Measurements from ENCODE around the gene MYO7A. TPM values are rescaled to one million over a fixed set of nuclear protein-coding genes. Genes with fewer than 3 reads are reported as not detected.

MYO7A gene
- total and polyA plus RNA-seq, 2 experiments from 2014 or later = 1.8 to 5.4 TPM

DNA sequence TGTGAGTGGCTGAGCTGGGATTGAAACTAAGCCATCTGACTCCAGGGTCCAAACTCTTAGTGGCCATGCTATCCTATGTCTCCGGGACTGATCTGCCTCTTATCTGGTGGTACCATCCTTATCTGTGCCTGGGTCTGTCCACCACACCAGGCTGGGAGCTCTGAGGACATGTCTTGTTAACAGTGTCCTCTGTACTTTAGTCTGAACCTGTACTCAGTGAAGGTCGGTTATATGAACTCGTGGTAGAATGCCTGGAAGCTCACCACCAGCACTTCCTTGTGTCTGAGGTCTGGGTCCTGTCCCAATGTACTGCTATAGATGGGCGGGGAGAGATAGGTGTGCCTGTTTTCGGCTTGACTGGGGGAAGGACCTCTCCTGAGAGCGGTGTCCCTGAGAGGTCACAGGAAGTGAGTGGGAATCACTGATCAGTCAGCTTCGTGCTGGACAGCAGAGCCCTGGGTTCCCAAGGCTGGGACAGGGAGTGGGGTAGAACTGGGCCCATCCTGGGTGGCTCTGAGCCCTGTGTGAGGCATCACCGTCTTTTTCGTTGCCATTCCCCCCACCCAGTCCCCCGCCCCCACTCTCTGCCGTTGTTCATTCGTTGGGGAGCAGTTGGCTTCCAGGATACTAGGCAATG, 8.9 kb downstream of the MYO7A start:
- ATAC-seq (no peak), DNase-seq (ENCODE audit: low spot score) (no peak)
- no peaks in the 10 kb centered on the region for H3K36me3 Mint-ChIP-seq (ENCODE audit: low read depth)
- no peak overlapping the region for H2AFZ ChIP-seq
- no peaks in the 10 kb centered on the region for H3K27me3 ChIP-seq (ENCODE audit: insufficient read depth)
- no peak overlapping the region for H3K4me2 ChIP-seq
- no peaks in the 10 kb centered on the region for H3F3A ChIP-seq (replicated peaks; ENCODE audit: low read depth)
- H3K4me3 Mint-ChIP-seq = no peak overlapping the region
- peaks cover 12% of the 10 kb centered on the region for H3K4me1 Mint-ChIP-seq
- no peaks in the 10 kb centered on the region for H3K79me2 ChIP-seq (replicated peaks; ENCODE audit: insufficient read depth)
- H3K27ac ChIP-seq (ENCODE audit: low read depth) = no peak overlapping the region
- no peak overlapping the region for H3K27ac Mint-ChIP-seq
- no peaks in the 10 kb centered on the region for H3K9me2 ChIP-seq (ENCODE audit: insufficient read depth)
- H3K4me3 ChIP-seq = no peak overlapping the region
- TF ChIP-seq ZNF114 (CRISPR knock-in tag; IDR thresholded peaks at IDR 0.05) (no peak), EZH2 (IDR thresholded peaks at IDR 0.05; ENCODE audit: low read depth, unreplicated experiment) (no peak), NANOG (IDR thresholded peaks at IDR 0.05; ENCODE audit: borderline replicate concordance) (no peak)
- TF ChIP-seq, protein P1, sequence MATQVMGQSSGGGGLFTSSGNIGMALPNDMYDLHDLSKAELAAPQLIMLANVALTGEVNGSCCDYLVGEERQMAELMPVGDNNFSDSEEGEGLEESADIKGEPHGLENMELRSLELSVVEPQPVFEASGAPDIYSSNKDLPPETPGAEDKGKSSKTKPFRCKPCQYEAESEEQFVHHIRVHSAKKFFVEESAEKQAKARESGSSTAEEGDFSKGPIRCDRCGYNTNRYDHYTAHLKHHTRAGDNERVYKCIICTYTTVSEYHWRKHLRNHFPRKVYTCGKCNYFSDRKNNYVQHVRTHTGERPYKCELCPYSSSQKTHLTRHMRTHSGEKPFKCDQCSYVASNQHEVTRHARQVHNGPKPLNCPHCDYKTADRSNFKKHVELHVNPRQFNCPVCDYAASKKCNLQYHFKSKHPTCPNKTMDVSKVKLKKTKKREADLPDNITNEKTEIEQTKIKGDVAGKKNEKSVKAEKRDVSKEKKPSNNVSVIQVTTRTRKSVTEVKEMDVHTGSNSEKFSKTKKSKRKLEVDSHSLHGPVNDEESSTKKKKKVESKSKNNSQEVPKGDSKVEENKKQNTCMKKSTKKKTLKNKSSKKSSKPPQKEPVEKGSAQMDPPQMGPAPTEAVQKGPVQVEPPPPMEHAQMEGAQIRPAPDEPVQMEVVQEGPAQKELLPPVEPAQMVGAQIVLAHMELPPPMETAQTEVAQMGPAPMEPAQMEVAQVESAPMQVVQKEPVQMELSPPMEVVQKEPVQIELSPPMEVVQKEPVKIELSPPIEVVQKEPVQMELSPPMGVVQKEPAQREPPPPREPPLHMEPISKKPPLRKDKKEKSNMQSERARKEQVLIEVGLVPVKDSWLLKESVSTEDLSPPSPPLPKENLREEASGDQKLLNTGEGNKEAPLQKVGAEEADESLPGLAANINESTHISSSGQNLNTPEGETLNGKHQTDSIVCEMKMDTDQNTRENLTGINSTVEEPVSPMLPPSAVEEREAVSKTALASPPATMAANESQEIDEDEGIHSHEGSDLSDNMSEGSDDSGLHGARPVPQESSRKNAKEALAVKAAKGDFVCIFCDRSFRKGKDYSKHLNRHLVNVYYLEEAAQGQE (IDR thresholded peaks at IDR 0.05; ENCODE audit: unreplicated experiment) = no peak
- TF ChIP-seq, protein P2, sequence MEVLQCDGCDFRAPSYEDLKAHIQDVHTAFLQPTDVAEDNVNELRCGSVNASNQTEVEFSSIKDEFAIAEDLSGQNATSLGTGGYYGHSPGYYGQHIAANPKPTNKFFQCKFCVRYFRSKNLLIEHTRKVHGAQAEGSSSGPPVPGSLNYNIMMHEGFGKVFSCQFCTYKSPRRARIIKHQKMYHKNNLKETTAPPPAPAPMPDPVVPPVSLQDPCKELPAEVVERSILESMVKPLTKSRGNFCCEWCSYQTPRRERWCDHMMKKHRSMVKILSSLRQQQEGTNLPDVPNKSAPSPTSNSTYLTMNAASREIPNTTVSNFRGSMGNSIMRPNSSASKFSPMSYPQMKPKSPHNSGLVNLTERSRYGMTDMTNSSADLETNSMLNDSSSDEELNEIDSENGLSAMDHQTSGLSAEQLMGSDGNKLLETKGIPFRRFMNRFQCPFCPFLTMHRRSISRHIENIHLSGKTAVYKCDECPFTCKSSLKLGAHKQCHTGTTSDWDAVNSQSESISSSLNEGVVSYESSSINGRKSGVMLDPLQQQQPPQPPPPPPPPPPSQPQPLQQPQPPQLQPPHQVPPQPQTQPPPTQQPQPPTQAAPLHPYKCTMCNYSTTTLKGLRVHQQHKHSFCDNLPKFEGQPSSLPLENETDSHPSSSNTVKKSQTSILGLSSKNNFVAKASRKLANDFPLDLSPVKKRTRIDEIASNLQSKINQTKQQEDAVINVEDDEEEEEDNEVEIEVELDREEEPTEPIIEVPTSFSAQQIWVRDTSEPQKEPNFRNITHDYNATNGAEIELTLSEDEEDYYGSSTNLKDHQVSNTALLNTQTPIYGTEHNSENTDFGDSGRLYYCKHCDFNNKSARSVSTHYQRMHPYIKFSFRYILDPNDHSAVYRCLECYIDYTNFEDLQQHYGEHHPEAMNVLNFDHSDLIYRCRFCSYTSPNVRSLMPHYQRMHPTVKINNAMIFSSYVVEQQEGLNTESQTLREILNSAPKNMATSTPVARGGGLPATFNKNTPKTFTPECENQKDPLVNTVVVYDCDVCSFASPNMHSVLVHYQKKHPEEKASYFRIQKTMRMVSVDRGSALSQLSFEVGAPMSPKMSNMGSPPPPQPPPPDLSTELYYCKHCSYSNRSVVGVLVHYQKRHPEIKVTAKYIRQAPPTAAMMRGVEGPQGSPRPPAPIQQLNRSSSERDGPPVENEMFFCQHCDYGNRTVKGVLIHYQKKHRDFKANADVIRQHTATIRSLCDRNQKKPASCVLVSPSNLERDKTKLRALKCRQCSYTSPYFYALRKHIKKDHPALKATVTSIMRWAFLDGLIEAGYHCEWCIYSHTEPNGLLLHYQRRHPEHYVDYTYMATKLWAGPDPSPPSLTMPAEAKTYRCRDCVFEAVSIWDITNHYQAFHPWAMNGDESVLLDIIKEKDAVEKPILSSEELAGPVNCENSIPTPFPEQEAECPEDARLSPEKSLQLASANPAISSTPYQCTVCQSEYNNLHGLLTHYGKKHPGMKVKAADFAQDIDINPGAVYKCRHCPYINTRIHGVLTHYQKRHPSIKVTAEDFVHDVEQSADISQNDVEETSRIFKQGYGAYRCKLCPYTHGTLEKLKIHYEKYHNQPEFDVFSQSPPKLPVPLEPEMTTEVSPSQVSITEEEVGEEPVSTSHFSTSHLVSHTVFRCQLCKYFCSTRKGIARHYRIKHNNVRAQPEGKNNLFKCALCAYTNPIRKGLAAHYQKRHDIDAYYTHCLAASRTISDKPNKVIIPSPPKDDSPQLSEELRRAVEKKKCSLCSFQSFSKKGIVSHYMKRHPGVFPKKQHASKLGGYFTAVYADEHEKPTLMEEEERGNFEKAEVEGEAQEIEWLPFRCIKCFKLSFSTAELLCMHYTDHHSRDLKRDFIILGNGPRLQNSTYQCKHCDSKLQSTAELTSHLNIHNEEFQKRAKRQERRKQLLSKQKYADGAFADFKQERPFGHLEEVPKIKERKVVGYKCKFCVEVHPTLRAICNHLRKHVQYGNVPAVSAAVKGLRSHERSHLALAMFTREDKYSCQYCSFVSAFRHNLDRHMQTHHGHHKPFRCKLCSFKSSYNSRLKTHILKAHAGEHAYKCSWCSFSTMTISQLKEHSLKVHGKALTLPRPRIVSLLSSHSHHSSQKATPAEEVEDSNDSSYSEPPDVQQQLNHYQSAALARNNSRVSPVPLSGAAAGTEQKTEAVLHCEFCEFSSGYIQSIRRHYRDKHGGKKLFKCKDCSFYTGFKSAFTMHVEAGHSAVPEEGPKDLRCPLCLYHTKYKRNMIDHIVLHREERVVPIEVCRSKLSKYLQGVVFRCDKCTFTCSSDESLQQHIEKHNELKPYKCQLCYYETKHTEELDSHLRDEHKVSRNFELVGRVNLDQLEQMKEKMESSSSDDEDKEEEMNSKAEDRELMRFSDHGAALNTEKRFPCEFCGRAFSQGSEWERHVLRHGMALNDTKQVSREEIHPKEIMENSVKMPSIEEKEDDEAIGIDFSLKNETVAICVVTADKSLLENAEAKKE (CRISPR knock-in tag; IDR thresholded peaks at IDR 0.05) = no peak
- H3K9me3 Mint-ChIP-seq = no peaks in the 10 kb centered on the region
- no peaks in the 10 kb centered on the region for H4K20me1 ChIP-seq (replicated peaks; ENCODE audit: insufficient read depth)
- H3K36me3 ChIP-seq (ENCODE audit: insufficient read depth) = no peaks in the 10 kb centered on the region
- peaks cover 3% of the 10 kb centered on the region; the same call in 1 of the 2 replicates for H3K4me1 ChIP-seq (ENCODE audit: insufficient read depth)
- peaks cover 2% of the 10 kb centered on the region for H3K27me3 Mint-ChIP-seq (ENCODE audit: insufficient read depth, low read depth, poor library complexity)
